ENCODE measurements around the gene CEMIP2. TPM values are rescaled to one million over a fixed set of nuclear protein-coding genes. Genes with fewer than 3 reads are reported as not detected.

CEMIP2 gene
- total RNA-seq, 1 experiment from 2014 or later = 28.4 TPM

DNA sequence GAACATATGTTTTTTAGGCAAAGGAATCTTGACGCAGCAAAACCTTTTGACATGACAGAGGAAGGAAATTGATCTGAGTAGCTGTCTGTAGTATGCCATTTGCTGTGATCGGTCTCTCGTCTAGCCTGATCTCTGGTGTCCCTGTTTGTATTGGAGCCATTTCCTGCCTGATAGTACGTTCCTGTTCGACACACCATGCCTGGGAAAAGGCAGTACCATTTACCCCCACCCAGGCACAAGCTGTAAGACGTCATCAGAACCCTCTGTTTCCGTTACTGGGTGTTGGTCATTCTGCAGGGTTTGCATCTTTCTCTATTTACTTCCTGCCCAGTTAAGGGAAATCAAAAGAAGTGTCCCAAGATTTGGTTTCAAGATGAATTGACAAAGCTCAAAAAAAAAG lies 129.7 kb downstream of the CEMIP2 start:
- Mint-ChIP-seq H3K4me3 (ENCODE audit: unreplicated experiment) (no peak overlapping the region), H3K4me1 (ENCODE audit: low read depth, unreplicated experiment) (no peaks in the 10 kb centered on the region), H3K27me3 (ENCODE audit: insufficient read depth, unreplicated experiment) (no peaks in the 10 kb centered on the region), H3K27ac (ENCODE audit: unreplicated experiment) (no peak overlapping the region), H3K36me3 (ENCODE audit: insufficient read depth, unreplicated experiment) (no peaks in the 10 kb centered on the region), H3K9me3 (ENCODE audit: unreplicated experiment) (no peaks in the 10 kb centered on the region)
- Histone ChIP-seq H3K27me3 (replicated peaks; ENCODE audit: control insufficient read depth, insufficient read depth, low read length) (no peaks in the 10 kb centered on the region), H3K9me3 (no peaks in the 10 kb centered on the region), H3K4me1 (no peaks in the 10 kb centered on the region), H3K36me3 (ENCODE audit: control insufficient read depth, insufficient read depth, low read length) (no peaks in the 10 kb centered on the region), H3K4me3 (ENCODE audit: low read depth, low read length) (no peak overlapping the region)
- TF ChIP-seq, protein P1, sequence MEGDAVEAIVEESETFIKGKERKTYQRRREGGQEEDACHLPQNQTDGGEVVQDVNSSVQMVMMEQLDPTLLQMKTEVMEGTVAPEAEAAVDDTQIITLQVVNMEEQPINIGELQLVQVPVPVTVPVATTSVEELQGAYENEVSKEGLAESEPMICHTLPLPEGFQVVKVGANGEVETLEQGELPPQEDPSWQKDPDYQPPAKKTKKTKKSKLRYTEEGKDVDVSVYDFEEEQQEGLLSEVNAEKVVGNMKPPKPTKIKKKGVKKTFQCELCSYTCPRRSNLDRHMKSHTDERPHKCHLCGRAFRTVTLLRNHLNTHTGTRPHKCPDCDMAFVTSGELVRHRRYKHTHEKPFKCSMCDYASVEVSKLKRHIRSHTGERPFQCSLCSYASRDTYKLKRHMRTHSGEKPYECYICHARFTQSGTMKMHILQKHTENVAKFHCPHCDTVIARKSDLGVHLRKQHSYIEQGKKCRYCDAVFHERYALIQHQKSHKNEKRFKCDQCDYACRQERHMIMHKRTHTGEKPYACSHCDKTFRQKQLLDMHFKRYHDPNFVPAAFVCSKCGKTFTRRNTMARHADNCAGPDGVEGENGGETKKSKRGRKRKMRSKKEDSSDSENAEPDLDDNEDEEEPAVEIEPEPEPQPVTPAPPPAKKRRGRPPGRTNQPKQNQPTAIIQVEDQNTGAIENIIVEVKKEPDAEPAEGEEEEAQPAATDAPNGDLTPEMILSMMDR (IDR thresholded peaks at IDR 0.05; ENCODE audit: insufficient read depth in 1 of 2, low read depth in 1 of 2, low read length in 1 of 2, severe bottlenecking in 1 of 2, unreplicated experiment in 1 of 2) = no peak
- intact Hi-C loops (cut with micrococcal nuclease; ENCODE audit: unreplicated experiment) = loop anchor here (10.0 kb wide), 1 partner anchor 84 kb away; no protein-coding TSS in a partner anchor
- CTCF ChIA-PET = no interaction called here
- no peak for DNase-seq
- no TSS peak for BruUV-seq (replicated peaks)
- POLR2A ChIA-PET = no interaction called here

- ChIA-PET CTCF (no interaction called here), POLR2A (no interaction called here)
- H3K9me3 ChIP-seq = no peaks in the 10 kb centered on the region
- TF ChIP-seq, protein P1 (IDR thresholded peaks at IDR 0.05; ENCODE audit: insufficient read depth in 1 of 2, low read depth in 1 of 2, low read length in 1 of 2, severe bottlenecking in 1 of 2, unreplicated experiment in 1 of 2) = no peak
- Mint-ChIP-seq H3K9me3 (ENCODE audit: unreplicated experiment) (no peaks in the 10 kb centered on the region), H3K36me3 (ENCODE audit: insufficient read depth, unreplicated experiment) (no peaks in the 10 kb centered on the region), H3K4me1 (ENCODE audit: low read depth, unreplicated experiment) (no peaks in the 10 kb centered on the region), H3K27me3 (ENCODE audit: insufficient read depth, unreplicated experiment) (no peaks in the 10 kb centered on the region), H3K27ac (ENCODE audit: unreplicated experiment) (no peak overlapping the region), H3K4me3 (ENCODE audit: unreplicated experiment) (no peak overlapping the region)
- no peaks in the 10 kb centered on the region for H3K27me3 ChIP-seq (replicated peaks; ENCODE audit: control insufficient read depth, insufficient read depth, low read length)
- BruUV-seq (replicated peaks) = no TSS peak
- intact Hi-C loops (cut with micrococcal nuclease; ENCODE audit: unreplicated experiment) = loop anchor here (10.0 kb wide), 1 partner anchor 83 kb away; no protein-coding TSS in a partner anchor
- H3K4me1 ChIP-seq = no peaks in the 10 kb centered on the region
- DNase-seq = no peak
- H3K4me3 ChIP-seq (ENCODE audit: low read depth, low read length) = no peak overlapping the region
- H3K36me3 ChIP-seq (ENCODE audit: control insufficient read depth, insufficient read depth, low read length) = no peaks in the 10 kb centered on the region
Observed at GRCh38 chr9:71637926-71638325, 130.4 kb downstream of the CEMIP2 start.

GRCh38 chr9:71637375-71637774 lies 130.9 kb downstream of the CEMIP2 start:
- H3K9me3 Mint-ChIP-seq (ENCODE audit: unreplicated experiment) = no peaks in the 10 kb centered on the region
- no peaks in the 10 kb centered on the region for H3K9me3 ChIP-seq
- TF ChIP-seq, protein P1 (IDR thresholded peaks at IDR 0.05; ENCODE audit: insufficient read depth in 1 of 2, low read depth in 1 of 2, low read length in 1 of 2, severe bottlenecking in 1 of 2, unreplicated experiment in 1 of 2) = no peak
- H3K4me1 Mint-ChIP-seq (ENCODE audit: low read depth, unreplicated experiment) = no peaks in the 10 kb centered on the region
- no peaks in the 10 kb centered on the region for H3K27me3 ChIP-seq (replicated peaks; ENCODE audit: control insufficient read depth, insufficient read depth, low read length)
- H3K4me3 Mint-ChIP-seq (ENCODE audit: unreplicated experiment) = no peak overlapping the region
- no peaks in the 10 kb centered on the region for H3K36me3 Mint-ChIP-seq (ENCODE audit: insufficient read depth, unreplicated experiment)
- no peak overlapping the region for H3K27ac Mint-ChIP-seq (ENCODE audit: unreplicated experiment)
- intact Hi-C loops (cut with micrococcal nuclease; ENCODE audit: unreplicated experiment) = loop anchor here (10.0 kb wide), 1 partner anchor 83 kb away; no protein-coding TSS in a partner anchor
- no peaks in the 10 kb centered on the region for H3K4me1 ChIP-seq
- no peak overlapping the region for H3K4me3 ChIP-seq (ENCODE audit: low read depth, low read length)
- H3K36me3 ChIP-seq (ENCODE audit: control insufficient read depth, insufficient read depth, low read length) = no peaks in the 10 kb centered on the region
- POLR2A ChIA-PET = no interaction called here
- BruUV-seq (replicated peaks) = no TSS peak
- DNase-seq = no peak
- no peaks in the 10 kb centered on the region for H3K27me3 Mint-ChIP-seq (ENCODE audit: insufficient read depth, unreplicated experiment)
- CTCF ChIA-PET = no interaction called here

Data from Caco-2 (cell line).